Fibroblast of lung (primary cell): Measurements from ENCODE around the gene CCDC12. TPM values are rescaled to one million over a fixed set of nuclear protein-coding genes. Genes with fewer than 3 reads are reported as not detected.

Experiments used
- DNase-seq, 2 donors: peaks; one replicate each; pipeline versions ENCODE4 v3.0.0 to v3.0.0-alpha.2; 2010; ENCODE audit warnings: low read depth in 2 of 2
- H2AFZ ChIP-seq: 2 replicates; pipeline ENCODE4 v1.5.1; 2012; ENCODE audit warnings: low read length, control low read depth, inconsistent platforms
- H3K27ac ChIP-seq: 2 replicates; pipeline ENCODE4 v1.5.1; 2011; ENCODE audit warnings: low read length, control low read depth; ENCODE audit not compliant: insufficient read depth
- H3K27me3 ChIP-seq: 2 replicates; pipeline ENCODE4 v1.5.1; 2011; ENCODE audit warnings: mild to moderate bottlenecking, low read length; ENCODE audit not compliant: control insufficient read depth, insufficient read depth
- H3K36me3 ChIP-seq: 2 replicates; pipeline ENCODE4 v1.5.1; 2011; ENCODE audit warnings: low read length; ENCODE audit not compliant: control insufficient read depth, insufficient read depth
- H3K4me1 ChIP-seq: 2 replicates; pipeline ENCODE4 v1.5.1; 2011; ENCODE audit warnings: low read length; ENCODE audit not compliant: control insufficient read depth, insufficient read depth; ENCODE audit errors: extremely low read depth
- H3K4me2 ChIP-seq: 2 replicates; pipeline ENCODE4 v1.5.1; 2011; ENCODE audit warnings: low read length, control low read depth; ENCODE audit not compliant: insufficient read depth; ENCODE audit errors: extremely low read depth
- H3K4me3 ChIP-seq, 4 experiments: fragments of 200-600 bp in 1 of 4; sonication (generic) in 1 of 4; replicated peaks in 1 of 4; 2 replicates each; pipeline ENCODE4 v1.5.1; 2011 to 2016; ENCODE audit warnings: low read length in 4 of 4, low read depth in 3 of 4, mild to moderate bottlenecking in 3 of 4, control low read depth in 2 of 4, inconsistent platforms in 1 of 4, mixed read lengths in 1 of 4; ENCODE audit not compliant: insufficient read depth in 1 of 4; ENCODE audit errors: control extremely low read depth in 1 of 4
- H3K79me2 ChIP-seq: 2 replicates; pipeline ENCODE4 v1.5.1; 2012; ENCODE audit warnings: mild to moderate bottlenecking, low read length, inconsistent platforms; ENCODE audit not compliant: control insufficient read depth, insufficient read depth
- H3K9ac ChIP-seq: 2 replicates; pipeline ENCODE4 v1.5.1; 2011; ENCODE audit warnings: mild to moderate bottlenecking, low read length, control low read depth; ENCODE audit not compliant: insufficient read depth
- H3K9me3 ChIP-seq: 2 replicates; pipeline ENCODE4 v1.5.1; 2012; ENCODE audit warnings: low read depth, low read length; ENCODE audit not compliant: control insufficient read depth, insufficient read depth
- H4K20me1 ChIP-seq: 2 replicates; pipeline ENCODE4 v1.5.1; 2011; ENCODE audit warnings: low read length; ENCODE audit not compliant: control insufficient read depth, insufficient read depth; ENCODE audit errors: extremely low read depth
- EZH2 ChIP-seq: IDR thresholded peaks from 2 replicates; pipeline ENCODE4 v1.5.1; 2012; ENCODE audit warnings: low read length, control low read depth, mild to moderate bottlenecking; ENCODE audit errors: missing control alignments
- polyA plus RNA-seq, 2 donors: library from polyadenylated mRNA; depleted of rRNA in 1 of 2; stranded (reverse) in 1 of 2; unstranded in 1 of 2; fragments of >200 nt; gene quantifications; 2 replicates each; pipeline ENCODE4 v1.2.1, GENCODE V29; 2011 to 2012; ENCODE audit warnings: missing spikeins in 1 of 2
- total RNA-seq: library from RNA; depleted of rRNA; stranded (reverse); fragments of >200 nt; gene quantifications from 2 replicates; pipeline ENCODE4 v1.2.1, GENCODE V29; 2014
- TF ChIP-seq, protein P1 (sequence below), 2 donors: IDR thresholded peaks in 1 of 2; conservative IDR thresholded peaks in 1 of 2; 1 replicate in 1 of 2; 2 replicates in 1 of 2; pipeline ENCODE4 v1.5.1; 2011 to 2012; ENCODE audit warnings: low read length in 2 of 2, control low read depth in 1 of 2, inconsistent platforms in 1 of 2, low read depth in 1 of 2, mild to moderate bottlenecking in 1 of 2

The CCDC12 gene
- total and polyA plus RNA-seq, 2 donors (not counting 1 experiment from before 2014, with no cell fraction given): 28.0 to 29.2 TPM

DNA sequence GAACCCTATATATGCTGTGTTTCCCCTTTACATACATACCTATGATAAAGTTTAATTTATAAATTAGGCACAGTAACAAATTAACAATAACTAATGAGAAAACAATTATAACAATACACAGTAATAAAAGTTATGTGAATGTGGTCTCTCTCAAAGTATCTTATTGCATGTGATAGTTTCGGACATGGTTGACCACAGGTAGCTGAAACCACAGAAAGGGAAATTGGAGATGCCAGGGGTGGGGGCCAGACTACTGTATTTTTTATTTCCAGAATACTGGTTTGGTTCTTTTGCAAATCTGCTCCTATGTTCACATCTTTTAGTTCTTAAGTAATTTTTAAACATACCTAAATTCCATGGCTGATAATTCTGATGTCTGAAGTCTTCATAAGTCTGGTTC, 58.3 kb downstream of the CCDC12 start:
- Histone ChIP-seq H3K4me1 (peaks cover 7% of the 10 kb centered on the region), H3K36me3 (peaks cover 23% of the 10 kb centered on the region), H3K9me3 (peaks cover 1% of the 10 kb centered on the region), H3K79me2 (no peaks in the 10 kb centered on the region), H3K27ac (no peak overlapping the region), H2AFZ (no peak overlapping the region), H3K9ac (no peak overlapping the region), H3K27me3 (no peaks in the 10 kb centered on the region), H3K4me3 (no peak overlapping the region), H3K4me2 (no peak overlapping the region), H4K20me1 (no peaks in the 10 kb centered on the region)
- TF ChIP-seq, protein P1, sequence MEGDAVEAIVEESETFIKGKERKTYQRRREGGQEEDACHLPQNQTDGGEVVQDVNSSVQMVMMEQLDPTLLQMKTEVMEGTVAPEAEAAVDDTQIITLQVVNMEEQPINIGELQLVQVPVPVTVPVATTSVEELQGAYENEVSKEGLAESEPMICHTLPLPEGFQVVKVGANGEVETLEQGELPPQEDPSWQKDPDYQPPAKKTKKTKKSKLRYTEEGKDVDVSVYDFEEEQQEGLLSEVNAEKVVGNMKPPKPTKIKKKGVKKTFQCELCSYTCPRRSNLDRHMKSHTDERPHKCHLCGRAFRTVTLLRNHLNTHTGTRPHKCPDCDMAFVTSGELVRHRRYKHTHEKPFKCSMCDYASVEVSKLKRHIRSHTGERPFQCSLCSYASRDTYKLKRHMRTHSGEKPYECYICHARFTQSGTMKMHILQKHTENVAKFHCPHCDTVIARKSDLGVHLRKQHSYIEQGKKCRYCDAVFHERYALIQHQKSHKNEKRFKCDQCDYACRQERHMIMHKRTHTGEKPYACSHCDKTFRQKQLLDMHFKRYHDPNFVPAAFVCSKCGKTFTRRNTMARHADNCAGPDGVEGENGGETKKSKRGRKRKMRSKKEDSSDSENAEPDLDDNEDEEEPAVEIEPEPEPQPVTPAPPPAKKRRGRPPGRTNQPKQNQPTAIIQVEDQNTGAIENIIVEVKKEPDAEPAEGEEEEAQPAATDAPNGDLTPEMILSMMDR (conservative IDR thresholded peaks at IDR 0.05 in 1 of 2, IDR thresholded peaks at IDR 0.05 in 1 of 2; ENCODE audit: low read depth in 1 of 2, low read length in 2 of 2): no peak
- no peak for TF ChIP-seq EZH2
- no peak for DNase-seq

DNA sequence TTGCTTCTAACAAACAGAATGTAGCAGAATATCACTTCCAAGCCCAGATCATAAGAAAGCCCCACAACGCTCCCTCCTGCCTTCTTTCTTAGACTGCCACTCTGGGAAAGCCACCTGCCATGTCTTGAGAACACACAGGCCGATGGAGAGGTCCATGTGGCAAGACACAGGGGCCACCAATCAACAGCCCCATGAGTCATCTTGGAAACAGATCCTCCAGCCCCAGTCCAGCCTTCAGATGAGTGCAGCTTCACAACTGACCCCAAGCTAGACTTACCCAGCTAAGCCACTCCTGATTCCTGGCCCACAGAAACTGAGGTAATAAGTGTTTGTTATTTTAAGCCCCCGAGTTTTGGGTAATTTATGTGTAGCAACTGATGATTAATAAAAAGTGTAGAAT, 59.3 kb downstream of the CCDC12 start:
- H2AFZ ChIP-seq: no peak overlapping the region
- no peak overlapping the region for H3K9ac ChIP-seq
- no peaks in the 10 kb centered on the region for H4K20me1 ChIP-seq
- no peak overlapping the region for H3K4me3 ChIP-seq
- peaks cover 1% of the 10 kb centered on the region for H3K9me3 ChIP-seq
- no peak overlapping the region for H3K27ac ChIP-seq
- no peak for DNase-seq
- no peak for TF ChIP-seq EZH2
- TF ChIP-seq, protein P1 (conservative IDR thresholded peaks at IDR 0.05 in 1 of 2, IDR thresholded peaks at IDR 0.05 in 1 of 2; ENCODE audit: low read depth in 1 of 2, low read length in 2 of 2): no peak
- H3K27me3 ChIP-seq: no peaks in the 10 kb centered on the region
- no peaks in the 10 kb centered on the region for H3K79me2 ChIP-seq
- peaks cover 7% of the 10 kb centered on the region for H3K4me1 ChIP-seq
- H3K36me3 ChIP-seq: peaks cover 18% of the 10 kb centered on the region
- no peak overlapping the region for H3K4me2 ChIP-seq

DNA sequence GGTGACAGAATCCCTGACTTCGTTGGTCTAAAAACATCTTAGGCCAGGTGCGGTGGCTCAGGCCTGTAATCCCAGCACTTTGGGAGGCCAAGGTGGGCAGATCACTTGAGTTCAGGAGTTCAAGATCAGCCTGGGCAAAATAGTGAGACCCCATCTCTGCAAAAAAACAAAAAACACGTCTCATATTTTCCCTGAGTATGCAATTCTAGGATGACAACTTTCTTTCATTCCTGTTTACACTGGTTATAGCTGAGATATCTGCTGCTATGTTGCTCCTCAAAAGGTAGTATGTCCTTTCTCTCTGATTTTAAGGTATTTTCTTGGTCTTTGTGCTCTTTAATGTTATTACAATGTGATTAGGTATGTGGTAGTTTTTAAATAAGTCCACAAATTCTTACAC, 59.7 kb downstream of the CCDC12 start:
- Histone ChIP-seq H3K4me2 (no peak overlapping the region), H3K79me2 (no peaks in the 10 kb centered on the region)

More for the DNA sequence above, 59.7 kb downstream of the CCDC12 start:
- no peak overlapping the region for H2AFZ ChIP-seq
- peaks cover 7% of the 10 kb centered on the region for H3K4me1 ChIP-seq
- H3K9ac ChIP-seq: no peak overlapping the region
- H3K4me3 ChIP-seq: no peak overlapping the region
- TF ChIP-seq EZH2: no peak
- TF ChIP-seq, protein P1 (conservative IDR thresholded peaks at IDR 0.05 in 1 of 2, IDR thresholded peaks at IDR 0.05 in 1 of 2; ENCODE audit: low read depth in 1 of 2, low read length in 2 of 2): no peak
- H3K27ac ChIP-seq: no peak overlapping the region
- peaks cover 1% of the 10 kb centered on the region for H3K9me3 ChIP-seq
- H4K20me1 ChIP-seq: no peaks in the 10 kb centered on the region
- no peaks in the 10 kb centered on the region for H3K27me3 ChIP-seq
- peaks cover 15% of the 10 kb centered on the region for H3K36me3 ChIP-seq
- no peak for DNase-seq
